Thymus (tissue), 11 donors: ENCODE data around the gene GOLIM4. TPM values are rescaled to one million over a fixed set of nuclear protein-coding genes. Genes with fewer than 3 reads are reported as not detected.

Source experiments
- DNase-seq, 9 donors: peaks; one replicate each; pipeline ENCODE4 v3.0.0-alpha.2; 2013; ENCODE audit warnings: low spot score in 9 of 9, low read depth in 6 of 9, missing footprints in 1 of 9
- H3K27ac ChIP-seq, 2 donors: one replicate each; pipeline ENCODE4 v1.5.1; 2013; ENCODE audit warnings: control low read depth in 1 of 2, low read depth in 1 of 2, low read length in 1 of 2, mild to moderate bottlenecking in 1 of 2, moderate library complexity in 1 of 2
- H3K27me3 ChIP-seq, 2 donors: one replicate each; pipeline ENCODE4 v1.5.1; 2013; ENCODE audit warnings: low read length in 1 of 2; ENCODE audit not compliant: control insufficient read depth in 2 of 2, insufficient read depth in 1 of 2
- H3K36me3 ChIP-seq, 2 donors: one replicate each; pipeline ENCODE4 v1.5.1; 2013; ENCODE audit warnings: low read length in 1 of 2, mild to moderate bottlenecking in 1 of 2, moderate library complexity in 1 of 2; ENCODE audit not compliant: control insufficient read depth in 2 of 2, insufficient read depth in 2 of 2
- H3K4me1 ChIP-seq, 2 donors: one replicate each; pipeline ENCODE4 v1.5.1; 2013; ENCODE audit warnings: low read length in 2 of 2; ENCODE audit not compliant: control insufficient read depth in 2 of 2, insufficient read depth in 2 of 2
- H3K4me3 ChIP-seq, 2 donors: one replicate each; pipeline ENCODE4 v1.5.1; 2013; ENCODE audit warnings: low read length in 2 of 2, control low read depth in 1 of 2, mild to moderate bottlenecking in 1 of 2
- H3K9me3 ChIP-seq, 2 donors: one replicate each; pipeline ENCODE4 v1.5.1; 2013; ENCODE audit warnings: low read length in 1 of 2, mild to moderate bottlenecking in 1 of 2; ENCODE audit not compliant: control insufficient read depth in 2 of 2, insufficient read depth in 1 of 2
- WGBS: extraction: QIAGEN DNeasy Blood & Tissue Kit; methylation state at CpG from one replicate; pipeline ENCODE4 v1.1.7; 2013; 5-methylcytosine and 5-hydroxymethylcytosine counted together
- polyA plus RNA-seq: library from polyadenylated mRNA; stranded (reverse); fragments of 200-250 nt; gene quantifications from one replicate; pipeline ENCODE4 v1.2.3, GENCODE V29; 2013
- total RNA-seq: library from RNA; stranded (reverse); fragments of 120-200 nt; gene quantifications from one replicate; pipeline ENCODE4 v1.2.4, GENCODE V29; 2013
- donor health status: healthy.

GOLIM4 gene
- total and polyA plus RNA-seq, 2 donors, result 8.4 to 8.8 TPM

DNA sequence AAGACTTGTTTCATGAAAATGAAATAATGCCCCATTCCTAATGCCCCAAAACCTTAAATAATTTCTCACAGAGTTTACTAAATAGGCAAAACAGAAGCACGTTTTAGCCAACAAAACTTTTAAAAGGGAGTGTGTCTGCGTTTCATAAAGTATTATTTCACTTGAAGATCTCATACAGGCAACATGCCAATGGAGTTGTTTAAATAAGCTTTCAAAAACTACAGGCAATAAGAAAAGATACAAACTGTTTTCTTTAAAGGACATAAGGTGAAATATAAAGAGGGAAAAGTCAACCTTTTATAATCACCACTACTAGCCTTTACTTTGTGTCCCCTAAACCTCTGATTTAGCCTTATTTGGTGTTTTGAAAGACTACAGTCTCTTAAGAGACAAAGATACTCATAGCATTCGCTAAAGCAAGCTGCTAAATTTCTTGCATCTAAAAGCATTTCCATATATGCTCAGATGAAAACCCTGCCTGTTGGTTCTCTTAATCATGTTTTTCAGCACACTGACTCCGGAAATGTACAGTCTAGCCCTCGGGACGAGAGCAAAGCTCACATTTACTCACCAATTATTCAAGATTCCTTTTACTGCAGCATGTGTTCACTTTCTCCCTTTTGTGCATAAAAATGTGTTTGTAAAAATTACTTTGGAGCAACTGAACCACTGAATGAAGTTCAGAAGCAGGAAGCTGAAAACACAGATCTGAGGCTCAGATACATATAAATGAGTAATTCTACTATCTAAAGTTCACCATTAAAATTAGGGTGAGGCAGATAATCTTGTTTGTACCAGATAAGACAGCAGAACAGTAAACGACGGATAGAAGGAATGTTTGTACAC lies 119.0 kb downstream of the GOLIM4 start:
- 91% methylated on average over 8 of the region's 8 CpGs for WGBS
- Histone ChIP-seq H3K36me3 (no peaks in the 10 kb centered on the region), H3K4me1 (no peaks in the 10 kb centered on the region), H3K27me3 (no peaks in the 10 kb centered on the region), H3K27ac (no peak overlapping the region), H3K4me3 (no peak overlapping the region), H3K9me3 (no peaks in the 10 kb centered on the region)
- DNase-seq, result no peak

DNA sequence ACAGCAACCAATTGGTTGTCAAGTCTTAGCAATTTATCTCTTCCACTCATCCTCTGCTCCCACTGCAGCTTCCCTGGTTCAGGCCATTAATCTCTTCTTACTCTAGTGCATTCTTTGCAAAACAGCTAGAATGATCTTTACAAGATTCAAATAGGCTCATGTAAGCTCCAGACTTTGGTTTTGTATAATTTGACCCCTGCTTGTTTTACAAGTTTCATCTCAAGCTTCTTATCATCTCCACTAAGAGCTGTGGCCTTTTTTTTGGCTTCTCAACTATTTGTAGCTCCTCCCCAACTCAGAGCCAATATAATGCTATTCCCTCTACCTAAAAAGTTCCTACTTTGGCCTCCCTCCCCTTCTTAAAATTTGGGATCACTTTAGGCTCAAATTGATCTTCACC lies 121.8 kb downstream of the GOLIM4 start:
- no peak overlapping the region for H3K4me3 ChIP-seq
- DNase-seq, result no peak

DNA sequence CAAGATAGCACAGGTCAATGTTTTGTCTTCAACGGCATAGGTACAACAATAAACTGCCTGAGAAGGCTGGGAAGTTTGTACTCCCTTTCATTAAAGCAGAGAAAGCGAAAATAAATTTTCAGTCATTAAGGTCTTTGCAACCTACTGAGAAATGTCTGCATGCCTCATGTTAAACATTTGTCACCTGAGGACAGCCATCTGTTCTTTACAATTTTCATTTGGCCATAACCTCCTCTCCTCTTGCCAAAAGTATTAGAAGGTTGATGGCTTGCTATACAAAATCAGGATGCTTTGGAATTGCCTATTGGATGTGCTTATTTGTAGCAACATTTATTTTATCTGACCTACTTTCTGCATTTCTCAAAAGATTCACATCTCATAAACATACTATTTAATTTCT lies 122.7 kb downstream of the GOLIM4 start:
- 98% methylated on average over 2 of the region's 2 CpGs for WGBS
- Histone ChIP-seq H3K4me3 (no peak overlapping the region), H3K27me3 (no peaks in the 10 kb centered on the region), H3K4me1 (no peaks in the 10 kb centered on the region), H3K27ac (no peak overlapping the region), H3K36me3 (no peaks in the 10 kb centered on the region), H3K9me3 (no peaks in the 10 kb centered on the region)
- DNase-seq, result no peak

More for the DNA sequence above, 121.8 kb downstream of the GOLIM4 start:
- Histone ChIP-seq H3K36me3 (no peaks in the 10 kb centered on the region), H3K27ac (no peak overlapping the region), H3K27me3 (no peaks in the 10 kb centered on the region), H3K9me3 (no peaks in the 10 kb centered on the region), H3K4me1 (no peaks in the 10 kb centered on the region)

DNA sequence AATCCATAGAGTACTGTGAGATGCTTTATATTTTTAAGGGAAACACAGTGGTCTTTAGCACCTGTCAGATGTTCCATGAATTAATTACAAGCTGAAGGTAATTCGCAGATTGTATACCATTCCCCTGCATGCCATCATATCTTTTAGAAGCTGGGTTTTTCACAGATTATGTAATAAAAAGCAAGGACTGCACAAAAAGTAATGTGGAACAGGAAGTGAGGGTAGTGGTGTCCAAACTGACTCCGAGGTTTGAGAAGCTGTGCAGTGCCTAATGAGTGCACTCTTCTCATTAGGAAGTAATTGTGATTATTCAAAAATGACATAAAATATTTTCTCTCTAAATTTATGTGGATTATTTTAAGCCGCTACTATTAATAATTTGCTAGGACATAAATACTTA lies 123.2 kb downstream of the GOLIM4 start:
- DNase-seq, result no peak
- no peak overlapping the region for H3K4me3 ChIP-seq
- no peaks in the 10 kb centered on the region for H3K27me3 ChIP-seq
- WGBS, result 64% methylated on average over 3 of the region's 3 CpGs
- H3K27ac ChIP-seq, result no peak overlapping the region
- H3K4me1 ChIP-seq, result no peaks in the 10 kb centered on the region
- no peaks in the 10 kb centered on the region for H3K36me3 ChIP-seq
- H3K9me3 ChIP-seq, result no peaks in the 10 kb centered on the region

DNA sequence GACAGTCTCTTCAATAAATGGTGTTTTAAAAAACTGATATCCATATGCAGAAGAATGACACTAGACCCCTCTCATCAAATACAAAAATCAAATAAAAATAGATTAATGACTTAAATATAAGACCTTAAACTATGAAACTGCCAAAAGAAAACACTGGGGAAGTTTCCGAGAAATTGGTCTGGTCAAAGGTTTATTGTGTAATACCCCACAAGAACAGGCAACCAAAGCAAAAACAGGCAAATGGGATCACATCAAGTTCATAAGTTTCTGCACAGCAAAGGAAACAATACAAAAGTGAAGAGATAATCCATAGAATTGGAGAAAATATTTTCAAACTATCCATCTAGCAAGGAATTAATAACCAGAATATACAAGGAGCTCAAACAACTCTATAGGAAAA lies 126.2 kb downstream of the GOLIM4 start:
- Histone ChIP-seq H3K9me3 (no peaks in the 10 kb centered on the region), H3K27ac (no peak overlapping the region), H3K36me3 (no peaks in the 10 kb centered on the region), H3K4me3 (no peak overlapping the region), H3K4me1 (no peaks in the 10 kb centered on the region), H3K27me3 (no peaks in the 10 kb centered on the region)
- no peak for DNase-seq
- WGBS, result 97% methylated on average over 1 of the region's 1 CpG

DNA sequence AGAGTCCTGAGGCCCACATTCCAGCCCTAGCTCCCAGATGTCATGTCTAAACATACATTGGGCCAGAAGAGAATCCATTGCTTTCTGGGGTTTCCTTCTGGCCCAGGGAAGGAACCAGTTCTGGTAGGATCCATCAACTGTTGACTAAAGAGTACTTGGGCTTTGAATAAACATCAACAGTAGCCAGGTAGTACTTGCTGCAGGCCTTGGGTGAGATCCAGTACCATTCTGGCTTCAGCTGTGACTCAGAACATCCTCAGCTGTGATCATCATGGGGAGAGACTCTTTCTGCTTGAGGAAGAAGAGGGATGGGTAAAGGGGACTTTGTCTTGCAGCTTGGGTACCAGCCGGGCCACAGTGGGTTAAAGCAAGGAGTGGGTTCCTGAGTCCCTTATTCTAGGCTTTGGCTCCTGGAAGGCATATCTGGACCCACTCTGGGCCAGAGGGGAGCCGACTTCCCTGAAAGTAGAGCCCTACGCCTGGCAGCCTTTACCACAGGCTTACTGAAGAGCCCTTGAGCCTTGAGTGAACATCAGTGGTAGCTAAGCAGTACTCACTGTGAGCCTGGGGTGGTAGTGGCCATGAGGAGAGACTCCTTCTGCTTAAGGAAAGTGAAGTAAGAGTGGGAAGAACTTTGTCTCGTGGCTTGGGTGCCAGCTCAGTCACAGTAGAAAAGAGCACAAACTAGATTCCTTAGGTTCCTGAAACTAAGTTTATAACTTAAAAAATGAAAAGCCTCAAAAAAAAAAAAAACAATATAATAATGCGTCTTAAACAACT lies 128.3 kb downstream of the GOLIM4 start:
- H3K27ac ChIP-seq, result no peak overlapping the region
- H3K9me3 ChIP-seq, result no peaks in the 10 kb centered on the region
- H3K36me3 ChIP-seq, result no peaks in the 10 kb centered on the region
- H3K27me3 ChIP-seq, result no peaks in the 10 kb centered on the region
- H3K4me3 ChIP-seq, result no peak overlapping the region
- 95% methylated on average over 5 of the region's 5 CpGs for WGBS
- DNase-seq, result no peak
- H3K4me1 ChIP-seq, result no peaks in the 10 kb centered on the region
